H1 (cell line): Measurements from ENCODE around the gene CHN2.

Experiments used
- EGR1 ChIP-seq: IDR thresholded peaks from 2 replicates; pipeline ENCODE4 v1.6.1; 2011; ENCODE audit warnings: low read depth, low read length, borderline replicate concordance
- EP300 ChIP-seq, 2 experiments: IDR thresholded peaks; 1 replicate in 1 of 2; 2 replicates in 1 of 2; pipeline ENCODE4 v1.6.1; 2011 to 2012; ENCODE audit warnings: low read depth in 2 of 2, low read length in 2 of 2, mild to moderate bottlenecking in 2 of 2, borderline replicate concordance in 1 of 2, inconsistent platforms in 1 of 2, moderate library complexity in 1 of 2
- EZH2 ChIP-seq: fragments of 200-600 bp; sonication (generic); IDR thresholded peaks from 2 replicates; pipeline ENCODE4 v1.7.1; 2012; ENCODE audit warnings: low read depth, mild to moderate bottlenecking, moderate library complexity, low read length, inconsistent platforms; ENCODE audit not compliant: severe bottlenecking
- GTF2F1 ChIP-seq: IDR thresholded peaks from 2 replicates; pipeline ENCODE4 v1.6.1; 2012; ENCODE audit warnings: low read depth, low read length, improper control_type of control experiment, borderline replicate concordance
- HDAC2 ChIP-seq, 2 experiments: fragments of 300-600 bp in 1 of 2; sonication (generic) in 1 of 2; IDR thresholded peaks; 2 replicates each; pipeline ENCODE4 v1.6.1; 2011 to 2012; ENCODE audit warnings: low read depth in 2 of 2, low read length in 2 of 2, mild to moderate bottlenecking in 2 of 2, moderate library complexity in 2 of 2, borderline replicate concordance in 1 of 2, inconsistent platforms in 1 of 2
- NRF1 ChIP-seq: IDR thresholded peaks from 2 replicates; pipeline ENCODE4 v1.6.1; 2011; ENCODE audit warnings: mild to moderate bottlenecking, low read depth, low read length, improper control_type of control experiment
- POLR2A ChIP-seq, 2 experiments: IDR thresholded peaks; 1 replicate in 1 of 2; 2 replicates in 1 of 2; pipeline ENCODE4 v1.6.1; 2011; ENCODE audit warnings: low read depth in 2 of 2, low read length in 2 of 2, mild to moderate bottlenecking in 2 of 2; ENCODE audit errors: control extremely low read depth in 1 of 2
- POLR2AphosphoS5 ChIP-seq: IDR thresholded peaks from 2 replicates; pipeline ENCODE4 v1.6.1; 2011; ENCODE audit warnings: low read depth, low read length
- POU5F1 ChIP-seq: IDR thresholded peaks from 2 replicates; pipeline ENCODE4 v1.6.1; 2011; ENCODE audit warnings: low read depth, mild to moderate bottlenecking, low read length, moderate library complexity
- RAD21 ChIP-seq, 2 experiments: IDR thresholded peaks in 1 of 2; conservative IDR thresholded peaks in 1 of 2; 2 replicates each; pipeline ENCODE4 v1.6.1; 2011; ENCODE audit warnings: low read depth in 2 of 2, low read length in 2 of 2, improper control_type of control experiment in 1 of 2, inconsistent platforms in 1 of 2, mild to moderate bottlenecking in 1 of 2, moderate library complexity in 1 of 2
- RFX5 ChIP-seq: IDR thresholded peaks from 2 replicates; pipeline ENCODE4 v1.6.1; 2011; ENCODE audit warnings: low read depth, low read length, improper control_type of control experiment, borderline replicate concordance
- TEAD4 ChIP-seq: IDR thresholded peaks from 2 replicates; pipeline ENCODE4 v1.6.1; 2012; ENCODE audit warnings: low read depth, low read length, inconsistent platforms, mixed read lengths
- TF ChIP-seq, protein P1 (sequence below), 3 experiments: IDR thresholded peaks; 1 replicate in 2 of 3; 2 replicates in 1 of 3; pipeline versions ENCODE4 v1.5.1 to v1.6.1; 2011; ENCODE audit warnings: low read length in 3 of 3, mild to moderate bottlenecking in 3 of 3, inconsistent platforms in 2 of 3, low read depth in 1 of 3, moderate library complexity in 1 of 3; ENCODE audit not compliant: insufficient read depth in 1 of 3; ENCODE audit errors: control extremely low read depth in 1 of 3

DNA sequence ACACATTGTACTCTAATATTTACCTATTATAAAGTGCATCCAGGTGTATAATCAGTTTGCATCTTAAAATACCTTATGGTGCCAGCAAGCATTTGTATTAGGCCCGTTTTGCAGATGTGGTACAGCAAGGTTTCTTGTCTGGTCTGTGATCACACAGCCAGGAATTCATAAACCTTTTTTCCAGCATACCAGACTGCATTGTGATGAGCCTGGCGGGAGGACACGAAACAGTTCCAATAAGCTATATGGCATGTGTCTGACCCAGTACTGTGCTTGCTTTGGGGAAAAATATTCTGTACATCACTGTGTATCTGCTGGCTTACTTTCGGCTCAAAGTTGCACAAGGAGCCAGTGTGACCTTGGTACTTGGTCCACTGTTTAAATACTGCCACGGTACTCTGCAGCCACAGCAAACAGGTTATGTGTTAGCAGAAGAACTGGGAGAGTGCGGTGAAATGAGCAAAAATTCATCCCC lies 36.3 kb downstream of the CHN2 start:
- TF ChIP-seq, protein P1, sequence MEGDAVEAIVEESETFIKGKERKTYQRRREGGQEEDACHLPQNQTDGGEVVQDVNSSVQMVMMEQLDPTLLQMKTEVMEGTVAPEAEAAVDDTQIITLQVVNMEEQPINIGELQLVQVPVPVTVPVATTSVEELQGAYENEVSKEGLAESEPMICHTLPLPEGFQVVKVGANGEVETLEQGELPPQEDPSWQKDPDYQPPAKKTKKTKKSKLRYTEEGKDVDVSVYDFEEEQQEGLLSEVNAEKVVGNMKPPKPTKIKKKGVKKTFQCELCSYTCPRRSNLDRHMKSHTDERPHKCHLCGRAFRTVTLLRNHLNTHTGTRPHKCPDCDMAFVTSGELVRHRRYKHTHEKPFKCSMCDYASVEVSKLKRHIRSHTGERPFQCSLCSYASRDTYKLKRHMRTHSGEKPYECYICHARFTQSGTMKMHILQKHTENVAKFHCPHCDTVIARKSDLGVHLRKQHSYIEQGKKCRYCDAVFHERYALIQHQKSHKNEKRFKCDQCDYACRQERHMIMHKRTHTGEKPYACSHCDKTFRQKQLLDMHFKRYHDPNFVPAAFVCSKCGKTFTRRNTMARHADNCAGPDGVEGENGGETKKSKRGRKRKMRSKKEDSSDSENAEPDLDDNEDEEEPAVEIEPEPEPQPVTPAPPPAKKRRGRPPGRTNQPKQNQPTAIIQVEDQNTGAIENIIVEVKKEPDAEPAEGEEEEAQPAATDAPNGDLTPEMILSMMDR (IDR thresholded peaks at IDR 0.05; ENCODE audit: control extremely low read depth in 1 of 3, insufficient read depth in 1 of 3, low read depth in 1 of 3, low read length in 3 of 3): no peak
- TF ChIP-seq NRF1 (no peak), POU5F1 (no peak), EZH2 (no peak), POLR2AphosphoS5 (no peak), RAD21 (IDR thresholded peaks at IDR 0.05 in 1 of 2, conservative IDR thresholded peaks at IDR 0.05 in 1 of 2; ENCODE audit: low read depth in 2 of 2, low read length in 2 of 2) (no peak), EP300 (IDR thresholded peaks at IDR 0.05; ENCODE audit: borderline replicate concordance in 1 of 2, low read depth in 2 of 2, low read length in 2 of 2) (no peak), POLR2A (IDR thresholded peaks at IDR 0.05; ENCODE audit: control extremely low read depth in 1 of 2, low read depth in 2 of 2, low read length in 2 of 2) (no peak), RFX5 (no peak), HDAC2 (IDR thresholded peaks at IDR 0.05; ENCODE audit: borderline replicate concordance in 1 of 2, low read depth in 2 of 2, low read length in 2 of 2) (no peak), TEAD4 (no peak), EGR1 (no peak), GTF2F1 (no peak)
